ENCODE results near the gene IDH2. TPM values are rescaled to one million over a fixed set of nuclear protein-coding genes. Genes with fewer than 3 reads are reported as not detected.

IDH2 gene
- total and polyA plus RNA-seq, 2 experiments from 2014 or later: 67.7 to 104 TPM

GRCh38 chr15:90042766-90043529 lies 59.3 kb downstream of the IDH2 start:
- Histone ChIP-seq H3K9me2 (ENCODE audit: insufficient read depth) (no peaks in the 10 kb centered on the region), H3K27ac (no peak overlapping the region), H3K9ac (no peak overlapping the region), H3K79me2 (ENCODE audit: insufficient read depth) (peaks cover 94% of the 10 kb centered on the region), H3K27me3 (replicated peaks; ENCODE audit: insufficient read depth) (no peaks in the 10 kb centered on the region), H3F3A (ENCODE audit: insufficient read depth) (0 out of 2 replicates have a peak, but pooled peaks cover 1% of the 10 kb centered on the region), H3K9me3 (ENCODE audit: low read depth) (no peaks in the 10 kb centered on the region), H4K20me1 (ENCODE audit: insufficient read depth) (no peaks in the 10 kb centered on the region), H2AFZ (no peak overlapping the region), H3K4me3 (no peak overlapping the region), H3K36me3 (ENCODE audit: low read depth) (no peaks in the 10 kb centered on the region), H3K4me2 (ENCODE audit: unreplicated experiment) (no peak overlapping the region), H3K4me1 (ENCODE audit: insufficient read depth) (peaks cover 5% of the 10 kb centered on the region)
- no peak for DNase-seq
- in situ Hi-C loops (cut with MboI): no loop called here
- 87 to 89% methylated on average over 24 to 27 of the region's 27 CpGs for WGBS, 2 experiments (ENCODE audit: low coverage in 1 of 2, low lambda C conversion rate in 2 of 2, missing lambda C conversion rate in 2 of 2)
- TF ChIP-seq EZH2phosphoT487 (IDR thresholded peaks at IDR 0.05; ENCODE audit: insufficient read depth, low read depth) (no peak), EZH2 (IDR thresholded peaks at IDR 0.05; ENCODE audit: insufficient read depth, poor library complexity, severe bottlenecking) (no peak)

DNA sequence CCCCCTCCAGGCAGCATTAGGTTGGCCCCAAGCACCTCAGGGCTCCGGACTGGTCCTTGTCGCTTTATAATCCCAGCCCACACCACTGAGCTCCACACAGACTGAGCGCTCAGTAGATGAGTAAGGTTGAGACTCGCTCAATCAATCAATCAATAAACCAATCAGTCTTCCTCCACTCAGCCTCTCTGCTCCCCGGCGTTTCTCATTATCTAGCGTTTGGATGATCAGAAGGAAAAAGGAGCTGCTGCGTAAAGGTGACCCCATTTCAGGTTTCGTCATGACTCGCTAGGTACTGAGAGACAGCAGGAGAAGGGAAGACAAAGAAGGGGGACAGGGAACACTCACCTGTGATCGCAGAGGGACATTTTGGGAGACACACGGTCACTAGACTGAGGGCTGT lies 59.9 kb downstream of the IDH2 start:
- Histone ChIP-seq H3K4me1 (ENCODE audit: insufficient read depth) (peaks cover 11% of the 10 kb centered on the region), H3K9me3 (ENCODE audit: low read depth) (no peaks in the 10 kb centered on the region), H3K27ac (no peak overlapping the region), H3K79me2 (ENCODE audit: insufficient read depth) (peaks cover 94% of the 10 kb centered on the region), H2AFZ (no peak overlapping the region), H3K9ac (no peak overlapping the region), H4K20me1 (ENCODE audit: insufficient read depth) (no peaks in the 10 kb centered on the region), H3K4me2 (ENCODE audit: unreplicated experiment) (no peak overlapping the region), H3K9me2 (ENCODE audit: insufficient read depth) (no peaks in the 10 kb centered on the region), H3K4me3 (no peak overlapping the region), H3K27me3 (replicated peaks; ENCODE audit: insufficient read depth) (no peaks in the 10 kb centered on the region), H3K36me3 (ENCODE audit: low read depth) (no peaks in the 10 kb centered on the region), H3F3A (ENCODE audit: insufficient read depth) (0 out of 2 replicates have a peak, but pooled peaks cover 5% of the 10 kb centered on the region)
- 96 to 98% methylated on average over 12 of the region's 12 CpGs for WGBS, 2 experiments (ENCODE audit: low coverage in 1 of 2, low lambda C conversion rate in 2 of 2, missing lambda C conversion rate in 2 of 2)
- in situ Hi-C loops (cut with MboI): no loop called here
- no peak for DNase-seq
- TF ChIP-seq EZH2 (IDR thresholded peaks at IDR 0.05; ENCODE audit: insufficient read depth, poor library complexity, severe bottlenecking) (no peak), EZH2phosphoT487 (IDR thresholded peaks at IDR 0.05; ENCODE audit: insufficient read depth, low read depth) (no peak)

DNA sequence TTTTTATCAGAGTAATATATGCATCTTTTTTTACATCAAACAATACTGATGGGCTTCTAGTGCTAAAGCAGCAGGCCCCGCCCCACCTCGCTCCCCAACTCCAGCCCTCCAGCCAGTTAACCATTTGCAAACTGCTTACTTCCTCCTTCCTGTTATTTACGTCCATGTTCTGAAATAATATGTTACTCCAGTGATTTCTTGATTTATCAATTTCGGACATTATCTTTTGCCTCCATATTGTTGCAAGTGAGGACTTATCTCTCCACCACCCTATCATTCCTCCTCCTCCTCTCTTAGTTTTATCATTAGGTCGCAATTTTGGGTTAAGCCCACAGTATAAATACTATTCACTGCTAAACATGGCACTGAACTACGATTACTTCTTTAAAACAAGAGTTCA lies 61.6 kb downstream of the IDH2 start:
- Histone ChIP-seq H3K9me2 (ENCODE audit: insufficient read depth) (no peaks in the 10 kb centered on the region), H4K20me1 (ENCODE audit: insufficient read depth) (no peaks in the 10 kb centered on the region), H2AFZ (no peak overlapping the region), H3K4me1 (ENCODE audit: insufficient read depth) (peaks cover 15% of the 10 kb centered on the region), H3K36me3 (ENCODE audit: low read depth) (no peaks in the 10 kb centered on the region), H3K79me2 (ENCODE audit: insufficient read depth) (peaks cover 90% of the 10 kb centered on the region), H3K9ac (no peak overlapping the region), H3K9me3 (ENCODE audit: low read depth) (no peaks in the 10 kb centered on the region), H3K4me3 (no peak overlapping the region), H3K27ac (no peak overlapping the region), H3K27me3 (replicated peaks; ENCODE audit: insufficient read depth) (no peaks in the 10 kb centered on the region), H3K4me2 (ENCODE audit: unreplicated experiment) (no peak overlapping the region), H3F3A (ENCODE audit: insufficient read depth) (0 out of 2 replicates have a peak, but pooled peaks cover 5% of the 10 kb centered on the region)
- TF ChIP-seq EZH2phosphoT487 (IDR thresholded peaks at IDR 0.05; ENCODE audit: insufficient read depth, low read depth) (no peak), EZH2 (IDR thresholded peaks at IDR 0.05; ENCODE audit: insufficient read depth, poor library complexity, severe bottlenecking) (no peak)
- in situ Hi-C loops (cut with MboI): no loop called here
- no peak for DNase-seq
- WGBS, 2 experiments (ENCODE audit: low coverage in 1 of 2, low lambda C conversion rate in 2 of 2, missing lambda C conversion rate in 2 of 2): 83 to 88% methylated on average over 6 of the region's 6 CpGs

GRCh38 chr15:90039996-90040395 lies 62.3 kb downstream of the IDH2 start:
- Histone ChIP-seq H3K4me2 (ENCODE audit: unreplicated experiment) (no peak overlapping the region), H4K20me1 (ENCODE audit: insufficient read depth) (no peaks in the 10 kb centered on the region), H3K36me3 (ENCODE audit: low read depth) (no peaks in the 10 kb centered on the region), H3K27ac (no peak overlapping the region), H3K4me1 (ENCODE audit: insufficient read depth) (peaks cover 15% of the 10 kb centered on the region), H3K79me2 (ENCODE audit: insufficient read depth) (peaks cover 90% of the 10 kb centered on the region), H3K27me3 (replicated peaks; ENCODE audit: insufficient read depth) (no peaks in the 10 kb centered on the region), H3K4me3 (no peak overlapping the region), H2AFZ (no peak overlapping the region), H3K9me3 (ENCODE audit: low read depth) (no peaks in the 10 kb centered on the region), H3F3A (ENCODE audit: insufficient read depth) (0 out of 2 replicates have a peak, but pooled peaks cover 5% of the 10 kb centered on the region), H3K9ac (no peak overlapping the region), H3K9me2 (ENCODE audit: insufficient read depth) (no peaks in the 10 kb centered on the region)
- WGBS, 2 experiments (ENCODE audit: low coverage in 1 of 2, low lambda C conversion rate in 2 of 2, missing lambda C conversion rate in 2 of 2): 43 to 48% methylated on average over 5 of the region's 5 CpGs
- no peak for DNase-seq
- in situ Hi-C loops (cut with MboI): no loop called here
- no peak for TF ChIP-seq EZH2phosphoT487 (IDR thresholded peaks at IDR 0.05; ENCODE audit: insufficient read depth, low read depth)
- TF ChIP-seq EZH2 (IDR thresholded peaks at IDR 0.05; ENCODE audit: insufficient read depth, poor library complexity, severe bottlenecking): no peak
